Tibial artery (tissue), 4 donors: ENCODE data around the gene SLC2A4RG.

Source experiments
- DNase-seq, 2 donors: peaks; one replicate each; pipeline ENCODE4 v3.0.0-alpha.2; 2019
- H3K27ac ChIP-seq, 2 donors: fragments of 200-600 bp; sonication (generic) in 1 of 2; 1 replicate in 1 of 2; 2 replicates in 1 of 2; pipeline ENCODE4 v1.5.1; 2018 to 2019; ENCODE audit warnings: mild to moderate bottlenecking in 1 of 2
- H3K27me3 ChIP-seq, 2 donors: fragments of 200-600 bp; sonication (generic) in 1 of 2; one replicate each; pipeline versions ENCODE4 v1.5.1 to v1.6.0; 2016 to 2019
- H3K36me3 ChIP-seq, 3 donors: fragments of 200-600 bp; sonication (generic) in 2 of 3; one replicate each; pipeline ENCODE4 v1.5.1; 2016 to 2019; ENCODE audit warnings: mild to moderate bottlenecking in 2 of 3
- H3K4me1 ChIP-seq, 4 donors: fragments of 200-600 bp; sonication (generic) in 2 of 4; 1 replicate in 3 of 4; 2 replicates in 1 of 4; pipeline ENCODE4 v1.5.1; 2016 to 2019
- H3K4me3 ChIP-seq, 2 donors: fragments of 200-600 bp; sonication (generic) in 1 of 2; 1 replicate in 1 of 2; 2 replicates in 1 of 2; pipeline ENCODE4 v1.5.1; 2018 to 2019; ENCODE audit warnings: mild to moderate bottlenecking in 2 of 2
- H3K9me3 ChIP-seq, 3 donors: fragments of 200-600 bp; sonication (generic) in 1 of 3; one replicate each; pipeline ENCODE4 v1.5.1; 2016 to 2019
- CTCF ChIP-seq, 2 experiments: fragments of 200-600 bp in 1 of 2; fragments of 450-650 bp in 1 of 2; IDR thresholded peaks; one replicate each; pipeline ENCODE4 v1.5.1; 2017 to 2019; ENCODE audit warnings: antibody characterized with exemption in 2 of 2, mild to moderate bottlenecking in 1 of 2, moderate library complexity in 1 of 2
- intact Hi-C: fragments of 100-400 bp; cut with DNase I; formaldehyde crosslinking; loops from one replicate; pipeline ENCODE4 v1.15.0; 2023; ENCODE audit warnings: low total_unique reads

Gene SLC2A4RG

GRCh38 chr20:63789836-63790571 lies 50.4 kb downstream of the SLC2A4RG start:
- H3K4me1 ChIP-seq = no peaks in the 10 kb centered on the region
- no peak for TF ChIP-seq CTCF (IDR thresholded peaks at IDR 0.05)
- no peak overlapping the region for H3K4me3 ChIP-seq
- peaks cover 0 to 20% (median 9%) of the 10 kb centered on the region in 3 donors for H3K36me3 ChIP-seq
- intact Hi-C loops = loop anchor here (5.0 kb wide), 3 partner anchors 72 to 243 kb away; partner anchors contain the start of genes ABHD16B and SRMS
- DNase-seq = no peak
- H3K9me3 ChIP-seq = no peaks in the 10 kb centered on the region
- H3K27ac ChIP-seq = no peak overlapping the region
- H3K27me3 ChIP-seq = no peaks in the 10 kb centered on the region

GRCh38 chr20:63790572-63791168 lies 51.1 kb downstream of the SLC2A4RG start:
- Histone ChIP-seq H3K27me3 (no peaks in the 10 kb centered on the region), H3K27ac (no peak overlapping the region), H3K9me3 (no peaks in the 10 kb centered on the region), H3K4me1 (no peaks in the 10 kb centered on the region), H3K36me3 (peaks cover 0 to 20% (median 9%) of the 10 kb centered on the region in 3 donors), H3K4me3 (no peak overlapping the region)
- no peak for DNase-seq
- intact Hi-C loops = no loop called here
- TF ChIP-seq CTCF (IDR thresholded peaks at IDR 0.05) = no peak

- H3K4me1 ChIP-seq = no peaks in the 10 kb centered on the region
- no peak for DNase-seq
- no peaks in the 10 kb centered on the region for H3K27me3 ChIP-seq
- no peak overlapping the region for H3K4me3 ChIP-seq
- H3K36me3 ChIP-seq = peaks cover 0 to 20% (median 9%) of the 10 kb centered on the region in 3 donors
- intact Hi-C loops = no loop called here
- no peak for TF ChIP-seq CTCF (IDR thresholded peaks at IDR 0.05)
- H3K27ac ChIP-seq = no peak overlapping the region
- no peaks in the 10 kb centered on the region for H3K9me3 ChIP-seq
These were observed 52.1 kb downstream of the SLC2A4RG start for GRCh38 chr20:63791497-63792156.

- H3K27ac ChIP-seq = no peak overlapping the region
- no peak overlapping the region for H3K4me3 ChIP-seq
- H3K9me3 ChIP-seq = no peaks in the 10 kb centered on the region
- H3K4me1 ChIP-seq = no peaks in the 10 kb centered on the region
- no peak for TF ChIP-seq CTCF (IDR thresholded peaks at IDR 0.05)
- DNase-seq = no peak
- H3K27me3 ChIP-seq = no peaks in the 10 kb centered on the region
- H3K36me3 ChIP-seq = peaks cover 0 to 20% (median 9%) of the 10 kb centered on the region in 3 donors
- intact Hi-C loops = no loop called here
These were observed 53.3 kb downstream of the SLC2A4RG start for GRCh38 chr20:63792866-63793265.
